Measurements from ENCODE around the gene ZNF497.
"Not testable (repeated sequence)": the region's sequence is repeated elsewhere in the genome, so short reads cannot be mapped to it uniquely, and the experiment has no call there.

ZNF497 gene

GRCh38 chr19:58350871-58351557, 11.5 kb downstream of the ZNF497 start:
- Histone ChIP-seq H3K4me3 (ENCODE audit: insufficient read depth, low read length, poor library complexity, severe bottlenecking) (no peak overlapping the region), H3K27ac (ENCODE audit: low read depth, low read length) (no peak overlapping the region), H3K9me3 (ENCODE audit: insufficient read depth, low read length) (no peaks in the 10 kb centered on the region), H4K20me1 (ENCODE audit: low read depth, low read length) (no peaks in the 10 kb centered on the region), H3K9ac (ENCODE audit: low read length) (no peak overlapping the region), H3K36me3 (ENCODE audit: low read length) (no peaks in the 10 kb centered on the region), H3K4me2 (ENCODE audit: low read depth, low read length, poor library complexity, severe bottlenecking) (no peak overlapping the region), H3K79me2 (ENCODE audit: insufficient read depth, low read length) (no peaks in the 10 kb centered on the region), H3K9me2 (replicated peaks; ENCODE audit: insufficient read depth, low read length) (no peaks in the 10 kb centered on the region), H3F3A (ENCODE audit: insufficient read depth) (no peaks in the 10 kb centered on the region), H3K27me3 (ENCODE audit: low read length) (no peaks in the 10 kb centered on the region), H2AFZ (ENCODE audit: low read depth, low read length, severe bottlenecking) (no peak overlapping the region)
- TF ChIP-seq EZH2phosphoT487 (conservative IDR thresholded peaks at IDR 0.05; ENCODE audit: low read length) (no peak), CTCF (IDR thresholded peaks at IDR 0.05; ENCODE audit: insufficient read depth, low read length, poor library complexity, severe bottlenecking) (no peak)

GRCh38 chr19:58350001-58350861, 12.3 kb downstream of the ZNF497 start:
- Histone ChIP-seq H3K79me2 (ENCODE audit: insufficient read depth, low read length) (no peaks in the 10 kb centered on the region), H3K9me3 (ENCODE audit: insufficient read depth, low read length) (no peaks in the 10 kb centered on the region), H2AFZ (ENCODE audit: low read depth, low read length, severe bottlenecking) (no peak overlapping the region), H3K27me3 (ENCODE audit: low read length) (no peaks in the 10 kb centered on the region), H3K36me3 (ENCODE audit: low read length) (no peaks in the 10 kb centered on the region), H3K4me2 (ENCODE audit: low read depth, low read length, poor library complexity, severe bottlenecking) (peak overlapping the region; percentile 29), H3K4me3 (ENCODE audit: insufficient read depth, low read length, poor library complexity, severe bottlenecking) (no peak overlapping the region), H3K9ac (ENCODE audit: low read length) (no peak overlapping the region), H3K27ac (ENCODE audit: low read depth, low read length) (no peak overlapping the region), H3F3A (ENCODE audit: insufficient read depth) (no peaks in the 10 kb centered on the region), H3K9me2 (replicated peaks; ENCODE audit: insufficient read depth, low read length) (no peaks in the 10 kb centered on the region), H4K20me1 (ENCODE audit: low read depth, low read length) (no peaks in the 10 kb centered on the region)
- TF ChIP-seq EZH2phosphoT487 (conservative IDR thresholded peaks at IDR 0.05; ENCODE audit: low read length) (no peak), CTCF (IDR thresholded peaks at IDR 0.05; ENCODE audit: insufficient read depth, low read length, poor library complexity, severe bottlenecking) (no peak)

GRCh38 chr19:58349590-58349989, 13.0 kb downstream of the ZNF497 start:
- Histone ChIP-seq H3K27ac (ENCODE audit: low read depth, low read length) (no peak overlapping the region), H3K4me3 (ENCODE audit: insufficient read depth, low read length, poor library complexity, severe bottlenecking) (no peak overlapping the region), H3K9me3 (ENCODE audit: insufficient read depth, low read length) (no peaks in the 10 kb centered on the region), H3K27me3 (ENCODE audit: low read length) (no peaks in the 10 kb centered on the region), H4K20me1 (ENCODE audit: low read depth, low read length) (no peaks in the 10 kb centered on the region), H3K9ac (ENCODE audit: low read length) (no peak overlapping the region), H3K79me2 (ENCODE audit: insufficient read depth, low read length) (no peaks in the 10 kb centered on the region), H3K9me2 (replicated peaks; ENCODE audit: insufficient read depth, low read length) (no peaks in the 10 kb centered on the region), H2AFZ (ENCODE audit: low read depth, low read length, severe bottlenecking) (no peak overlapping the region), H3K4me2 (ENCODE audit: low read depth, low read length, poor library complexity, severe bottlenecking) (peak overlapping the region; percentile 29), H3F3A (ENCODE audit: insufficient read depth) (no peaks in the 10 kb centered on the region), H3K36me3 (ENCODE audit: low read length) (no peaks in the 10 kb centered on the region)
- TF ChIP-seq EZH2phosphoT487 (conservative IDR thresholded peaks at IDR 0.05; ENCODE audit: low read length): no peak
- TF ChIP-seq CTCF (IDR thresholded peaks at IDR 0.05; ENCODE audit: insufficient read depth, low read length, poor library complexity, severe bottlenecking): no peak

- not testable (repeated sequence) for H3K9me3 ChIP-seq (ENCODE audit: insufficient read depth, low read length); H3K27me3 ChIP-seq (ENCODE audit: low read length); H3F3A ChIP-seq (ENCODE audit: insufficient read depth); H4K20me1 ChIP-seq (ENCODE audit: low read depth, low read length); H3K9me2 ChIP-seq (replicated peaks; ENCODE audit: insufficient read depth, low read length); H3K79me2 ChIP-seq (ENCODE audit: insufficient read depth, low read length); H3K27ac ChIP-seq (ENCODE audit: low read depth, low read length); H3K36me3 ChIP-seq (ENCODE audit: low read length)
- Histone ChIP-seq H3K4me3 (ENCODE audit: insufficient read depth, low read length, poor library complexity, severe bottlenecking) (peak overlapping the region; percentile 96), H2AFZ (ENCODE audit: low read depth, low read length, severe bottlenecking) (peak overlapping the region; percentile 87), H3K4me2 (ENCODE audit: low read depth, low read length, poor library complexity, severe bottlenecking) (peak overlapping the region; percentile 83), H3K9ac (ENCODE audit: low read length) (peak overlapping the region; percentile 70)
Observed at GRCh38 chr19:58348080-58348479, 14.5 kb downstream of the ZNF497 start.

Data from SU-DHL-6 (cell line).